HG03097 (cell line): ENCODE results near the gene EID1.

ENCODE experiments used
- ATAC-seq: cut with Tn5 transposase; IDR thresholded peaks from one replicate; pipeline ENCODE4 v1.9.1; 2021; ENCODE audit not compliant: unreplicated experiment, low FRiP score

The EID1 gene

GRCh38 chr15:48868536-48868935 lies 9.4 kb upstream of the EID1 start:
- no peak for ATAC-seq

- no peak for ATAC-seq
These were observed 8.0 kb upstream of the EID1 start for GRCh38 chr15:48869966-48870365.

GRCh38 chr15:48871542-48871941 lies 6.4 kb upstream of the EID1 start:
- ATAC-seq, result no peak

GRCh38 chr15:48872632-48873031 lies 5.3 kb upstream of the EID1 start:
- ATAC-seq, result no peak

- no peak for ATAC-seq
These were observed 2.5 kb upstream of the EID1 start for GRCh38 chr15:48875241-48875960.

GRCh38 chr15:48876057-48876456 lies 1.9 kb upstream of the EID1 start:
- no peak for ATAC-seq

- no peak for ATAC-seq
These were observed 2.2 kb downstream of the EID1 start for GRCh38 chr15:48880070-48880634.

- no peak for ATAC-seq
These were observed 5.8 kb downstream of the EID1 start for GRCh38 chr15:48883699-48884098.

GRCh38 chr15:48887144-48887543 lies 9.2 kb downstream of the EID1 start:
- ATAC-seq, result no peak

- no peak for ATAC-seq
These were observed 10.3 kb downstream of the EID1 start for GRCh38 chr15:48888191-48888590.

GRCh38 chr15:48888836-48889235 lies 10.9 kb downstream of the EID1 start:
- no peak for ATAC-seq

- no peak for ATAC-seq
These were observed 12.0 kb downstream of the EID1 start for GRCh38 chr15:48889925-48890324.

GRCh38 chr15:48890375-48890972 lies 12.5 kb downstream of the EID1 start:
- no peak for ATAC-seq

GRCh38 chr15:48891232-48891765 lies 13.4 kb downstream of the EID1 start:
- no peak for ATAC-seq

- ATAC-seq, result no peak
These were observed 15.4 kb downstream of the EID1 start for GRCh38 chr15:48893311-48893710.

- ATAC-seq, result no peak
These were observed 19.2 kb downstream of the EID1 start for GRCh38 chr15:48896869-48897814.

- no peak for ATAC-seq
These were observed 20.1 kb downstream of the EID1 start for GRCh38 chr15:48898032-48898431.

GRCh38 chr15:48898446-48898845 lies 20.5 kb downstream of the EID1 start:
- ATAC-seq, result no peak

GRCh38 chr15:48899793-48900192 lies 21.9 kb downstream of the EID1 start:
- ATAC-seq, result no peak

- ATAC-seq, result no peak
These were observed 26.8 kb downstream of the EID1 start for GRCh38 chr15:48904758-48905157.

- ATAC-seq, result no peak
These were observed 27.3 kb downstream of the EID1 start for GRCh38 chr15:48905216-48905615.
